A549 treated with AZD9567 at 1 μM for 4 hours (cell line): ENCODE data around the gene CCDC85A. TPM values are rescaled to one million over a fixed set of nuclear protein-coding genes. Genes with fewer than 3 reads are reported as not detected.

ENCODE experiments used
- total RNA-seq: library from RNA; stranded (reverse); fragments of 200-300 nt; extraction: Qiagen RNA extraction; gene quantifications from 5 replicates; pipeline ENCODE4 v1.2.3, GENCODE V29; 2022; ENCODE audit not compliant: insufficient read depth

The CCDC85A gene
- total RNA-seq: 0.15 to 0.31 TPM (median 0.25 TPM) in 4 of 5 replicates, not detected in the other

DNA sequence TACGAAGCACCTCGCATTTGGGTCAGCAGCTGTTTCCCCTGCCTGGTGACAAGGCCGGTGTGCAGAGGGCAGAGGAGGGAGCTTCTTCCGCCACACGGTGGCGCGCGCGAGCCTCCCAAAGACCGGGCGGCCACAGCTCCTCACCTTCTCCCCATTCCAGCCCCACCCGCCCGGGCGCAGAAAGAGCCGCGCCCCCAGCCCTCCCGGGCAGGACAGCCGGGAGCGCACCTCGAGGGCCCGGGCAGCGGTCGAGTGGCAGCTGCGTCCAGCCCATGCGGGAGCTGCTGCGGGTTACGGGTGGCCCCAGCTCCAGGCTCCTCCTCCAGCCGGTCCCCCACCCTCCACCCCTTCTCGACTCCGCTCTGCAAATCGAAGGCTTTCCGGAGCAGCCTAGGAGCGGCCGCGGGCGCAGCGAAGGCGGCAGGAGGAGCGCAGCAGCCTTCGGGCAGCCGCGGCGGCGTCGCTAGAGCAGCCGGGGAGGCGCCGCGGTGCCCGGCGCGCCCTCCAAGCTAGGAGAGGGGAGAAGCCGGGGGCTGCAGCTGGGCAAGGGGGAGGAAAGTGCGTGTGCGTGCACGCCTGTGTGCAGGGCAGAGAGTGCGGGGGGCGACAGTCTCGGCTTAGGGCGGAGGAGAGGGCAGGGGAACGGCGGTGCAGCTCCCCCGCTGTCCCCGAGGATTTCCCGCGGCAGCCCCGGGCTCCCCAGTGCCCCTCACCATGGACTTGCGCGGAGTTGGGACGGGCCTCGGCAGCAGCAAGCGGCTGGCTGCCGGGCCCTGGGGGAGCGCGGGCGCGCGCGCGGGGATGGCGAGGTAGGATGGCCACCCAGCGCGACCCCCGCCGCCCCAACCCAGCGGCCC is at the start of gene CCDC85A:
CCDC85A (plus strand) TSS at position 348 of the 857 bp plus-strand sequence. CDS start 635 bp downstream, outside the sequence.

